ENCODE results near the gene CD69.

DNA sequence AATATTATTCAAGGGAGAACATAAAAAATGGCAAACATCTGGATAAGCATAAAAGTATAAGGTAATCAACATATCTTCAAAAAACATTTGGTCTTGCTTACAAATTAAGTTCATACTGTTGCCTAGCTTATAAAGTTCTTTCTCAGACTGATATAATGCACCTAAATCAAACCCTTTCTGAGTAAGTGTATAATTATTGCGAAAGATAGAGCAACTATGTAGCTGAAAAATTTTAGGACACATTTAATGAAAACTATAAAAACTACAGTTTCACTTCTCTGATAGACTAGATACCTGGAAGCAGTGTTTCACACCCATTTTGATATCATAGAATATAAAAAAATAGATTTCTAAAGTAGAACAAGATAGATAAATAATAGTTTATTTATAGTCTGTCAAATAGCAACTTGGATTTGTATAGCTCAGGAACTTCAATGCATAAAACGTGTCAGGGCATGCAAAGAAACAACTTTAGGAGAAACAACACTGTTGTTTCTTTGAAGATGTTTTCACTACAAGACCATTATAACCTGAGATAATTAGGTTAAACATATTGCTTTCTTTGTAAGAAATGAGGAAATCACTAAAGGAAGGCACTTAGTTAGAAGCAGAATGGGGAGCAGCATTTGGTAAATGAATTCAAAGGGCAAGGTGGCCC is 35.4 kb downstream of the CD69 start:
- TF ChIP-seq, protein P1, sequence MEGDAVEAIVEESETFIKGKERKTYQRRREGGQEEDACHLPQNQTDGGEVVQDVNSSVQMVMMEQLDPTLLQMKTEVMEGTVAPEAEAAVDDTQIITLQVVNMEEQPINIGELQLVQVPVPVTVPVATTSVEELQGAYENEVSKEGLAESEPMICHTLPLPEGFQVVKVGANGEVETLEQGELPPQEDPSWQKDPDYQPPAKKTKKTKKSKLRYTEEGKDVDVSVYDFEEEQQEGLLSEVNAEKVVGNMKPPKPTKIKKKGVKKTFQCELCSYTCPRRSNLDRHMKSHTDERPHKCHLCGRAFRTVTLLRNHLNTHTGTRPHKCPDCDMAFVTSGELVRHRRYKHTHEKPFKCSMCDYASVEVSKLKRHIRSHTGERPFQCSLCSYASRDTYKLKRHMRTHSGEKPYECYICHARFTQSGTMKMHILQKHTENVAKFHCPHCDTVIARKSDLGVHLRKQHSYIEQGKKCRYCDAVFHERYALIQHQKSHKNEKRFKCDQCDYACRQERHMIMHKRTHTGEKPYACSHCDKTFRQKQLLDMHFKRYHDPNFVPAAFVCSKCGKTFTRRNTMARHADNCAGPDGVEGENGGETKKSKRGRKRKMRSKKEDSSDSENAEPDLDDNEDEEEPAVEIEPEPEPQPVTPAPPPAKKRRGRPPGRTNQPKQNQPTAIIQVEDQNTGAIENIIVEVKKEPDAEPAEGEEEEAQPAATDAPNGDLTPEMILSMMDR (IDR thresholded peaks at IDR 0.05; ENCODE audit: extremely low read depth in 1 of 2, insufficient read depth in 1 of 2, low read depth in 1 of 2, low read length in 2 of 2): no peak
- TF ChIP-seq POLR2AphosphoS5 (IDR thresholded peaks at IDR 0.05; ENCODE audit: insufficient read depth, low read depth, low read length): no peak

Data from endothelial cell of umbilical vein (primary cell).